Tibial artery (tissue), 4 donors: Measurements from ENCODE around the gene TFF2.

Experiments used
- DNase-seq, 2 donors: peaks; one replicate each; pipeline ENCODE4 v3.0.0-alpha.2; 2019
- H3K27ac ChIP-seq, 2 donors: fragments of 200-600 bp; sonication (generic) in 1 of 2; 1 replicate in 1 of 2; 2 replicates in 1 of 2; pipeline ENCODE4 v1.5.1; 2018 to 2019; ENCODE audit warnings: mild to moderate bottlenecking in 1 of 2
- H3K27me3 ChIP-seq, 2 donors: fragments of 200-600 bp; sonication (generic) in 1 of 2; one replicate each; pipeline versions ENCODE4 v1.5.1 to v1.6.0; 2016 to 2019
- H3K36me3 ChIP-seq, 3 donors: fragments of 200-600 bp; sonication (generic) in 2 of 3; one replicate each; pipeline ENCODE4 v1.5.1; 2016 to 2019; ENCODE audit warnings: mild to moderate bottlenecking in 2 of 3
- H3K4me1 ChIP-seq, 4 donors: fragments of 200-600 bp; sonication (generic) in 2 of 4; 1 replicate in 3 of 4; 2 replicates in 1 of 4; pipeline ENCODE4 v1.5.1; 2016 to 2019
- H3K4me3 ChIP-seq, 2 donors: fragments of 200-600 bp; sonication (generic) in 1 of 2; 1 replicate in 1 of 2; 2 replicates in 1 of 2; pipeline ENCODE4 v1.5.1; 2018 to 2019; ENCODE audit warnings: mild to moderate bottlenecking in 2 of 2
- H3K9me3 ChIP-seq, 3 donors: fragments of 200-600 bp; sonication (generic) in 1 of 3; one replicate each; pipeline ENCODE4 v1.5.1; 2016 to 2019
- intact Hi-C: fragments of 100-400 bp; cut with DNase I; formaldehyde crosslinking; loops from one replicate; pipeline ENCODE4 v1.15.0; 2023; ENCODE audit warnings: low total_unique reads
- TF ChIP-seq, protein P1 (sequence below), 2 experiments: fragments of 200-600 bp in 1 of 2; fragments of 450-650 bp in 1 of 2; IDR thresholded peaks; one replicate each; pipeline ENCODE4 v1.5.1; 2017 to 2019; ENCODE audit warnings: antibody characterized with exemption in 2 of 2, mild to moderate bottlenecking in 1 of 2, moderate library complexity in 1 of 2

Gene TFF2

DNA sequence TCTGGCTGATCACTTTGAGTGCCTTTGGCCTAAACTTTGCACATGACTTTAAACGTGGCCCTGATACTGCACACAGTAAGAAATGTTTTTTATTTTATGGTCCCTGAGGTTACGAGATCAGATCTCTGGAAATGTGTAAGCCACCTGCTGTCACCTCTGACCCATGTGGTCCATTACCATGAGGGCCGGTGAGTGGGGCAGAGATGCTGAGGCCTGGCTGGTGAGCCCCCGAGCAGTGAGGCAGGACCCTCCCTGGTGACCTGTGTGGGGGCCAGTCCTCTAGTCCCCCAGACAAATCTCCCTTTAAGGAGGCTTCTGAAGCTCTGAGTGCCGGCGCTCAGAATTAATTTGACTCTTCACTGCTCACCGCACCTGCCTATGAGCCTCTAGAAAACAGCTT is 48.0 kb downstream of the TFF2 start:
- intact Hi-C loops = no loop called here
- TF ChIP-seq, protein P1, sequence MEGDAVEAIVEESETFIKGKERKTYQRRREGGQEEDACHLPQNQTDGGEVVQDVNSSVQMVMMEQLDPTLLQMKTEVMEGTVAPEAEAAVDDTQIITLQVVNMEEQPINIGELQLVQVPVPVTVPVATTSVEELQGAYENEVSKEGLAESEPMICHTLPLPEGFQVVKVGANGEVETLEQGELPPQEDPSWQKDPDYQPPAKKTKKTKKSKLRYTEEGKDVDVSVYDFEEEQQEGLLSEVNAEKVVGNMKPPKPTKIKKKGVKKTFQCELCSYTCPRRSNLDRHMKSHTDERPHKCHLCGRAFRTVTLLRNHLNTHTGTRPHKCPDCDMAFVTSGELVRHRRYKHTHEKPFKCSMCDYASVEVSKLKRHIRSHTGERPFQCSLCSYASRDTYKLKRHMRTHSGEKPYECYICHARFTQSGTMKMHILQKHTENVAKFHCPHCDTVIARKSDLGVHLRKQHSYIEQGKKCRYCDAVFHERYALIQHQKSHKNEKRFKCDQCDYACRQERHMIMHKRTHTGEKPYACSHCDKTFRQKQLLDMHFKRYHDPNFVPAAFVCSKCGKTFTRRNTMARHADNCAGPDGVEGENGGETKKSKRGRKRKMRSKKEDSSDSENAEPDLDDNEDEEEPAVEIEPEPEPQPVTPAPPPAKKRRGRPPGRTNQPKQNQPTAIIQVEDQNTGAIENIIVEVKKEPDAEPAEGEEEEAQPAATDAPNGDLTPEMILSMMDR (IDR thresholded peaks at IDR 0.05) = no peak
- H3K36me3 ChIP-seq = no peaks in the 10 kb centered on the region
- H3K4me1 ChIP-seq = no peaks in the 10 kb centered on the region
- H3K27me3 ChIP-seq = peaks cover 0 to 53% of the 10 kb centered on the region in 2 donors
- no peak overlapping the region for H3K27ac ChIP-seq
- no peak for DNase-seq
- H3K4me3 ChIP-seq = no peak overlapping the region
- H3K9me3 ChIP-seq = no peaks in the 10 kb centered on the region

DNA sequence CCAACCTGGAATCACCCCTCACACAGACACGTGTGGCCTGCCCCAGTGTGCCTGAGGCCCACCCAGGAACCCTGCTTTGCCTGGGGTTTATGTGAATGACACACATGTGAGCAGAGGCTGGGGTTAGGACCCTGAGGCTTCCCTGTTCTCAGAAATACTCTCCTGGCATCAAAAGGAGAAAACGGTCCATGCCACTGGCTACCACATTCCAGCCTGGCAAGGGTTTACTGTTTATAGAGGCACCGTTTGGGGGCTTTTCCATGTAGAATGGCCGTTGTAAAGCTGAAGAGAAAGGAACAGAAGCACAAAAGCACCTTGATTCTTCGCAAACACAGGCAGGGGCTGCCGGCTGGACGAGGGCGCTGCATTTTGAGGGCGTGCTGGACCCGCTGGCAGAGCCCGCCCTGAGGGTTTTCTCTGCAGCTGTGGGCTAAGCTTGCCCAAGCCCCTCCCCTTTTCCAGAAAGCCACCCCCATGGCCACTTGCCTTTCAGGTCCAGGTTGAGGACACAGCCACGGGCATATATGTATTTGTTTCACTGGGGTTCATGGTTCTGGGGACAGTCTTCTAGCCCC is 48.6 kb downstream of the TFF2 start:
- TF ChIP-seq, protein P1 (IDR thresholded peaks at IDR 0.05) = no peak
- DNase-seq = no peak
- Histone ChIP-seq H3K27me3 (peaks cover 0 to 47% of the 10 kb centered on the region in 2 donors), H3K4me1 (no peaks in the 10 kb centered on the region), H3K36me3 (no peaks in the 10 kb centered on the region), H3K27ac (no peak overlapping the region), H3K9me3 (no peaks in the 10 kb centered on the region), H3K4me3 (no peak overlapping the region)
- intact Hi-C loops = no loop called here

DNA sequence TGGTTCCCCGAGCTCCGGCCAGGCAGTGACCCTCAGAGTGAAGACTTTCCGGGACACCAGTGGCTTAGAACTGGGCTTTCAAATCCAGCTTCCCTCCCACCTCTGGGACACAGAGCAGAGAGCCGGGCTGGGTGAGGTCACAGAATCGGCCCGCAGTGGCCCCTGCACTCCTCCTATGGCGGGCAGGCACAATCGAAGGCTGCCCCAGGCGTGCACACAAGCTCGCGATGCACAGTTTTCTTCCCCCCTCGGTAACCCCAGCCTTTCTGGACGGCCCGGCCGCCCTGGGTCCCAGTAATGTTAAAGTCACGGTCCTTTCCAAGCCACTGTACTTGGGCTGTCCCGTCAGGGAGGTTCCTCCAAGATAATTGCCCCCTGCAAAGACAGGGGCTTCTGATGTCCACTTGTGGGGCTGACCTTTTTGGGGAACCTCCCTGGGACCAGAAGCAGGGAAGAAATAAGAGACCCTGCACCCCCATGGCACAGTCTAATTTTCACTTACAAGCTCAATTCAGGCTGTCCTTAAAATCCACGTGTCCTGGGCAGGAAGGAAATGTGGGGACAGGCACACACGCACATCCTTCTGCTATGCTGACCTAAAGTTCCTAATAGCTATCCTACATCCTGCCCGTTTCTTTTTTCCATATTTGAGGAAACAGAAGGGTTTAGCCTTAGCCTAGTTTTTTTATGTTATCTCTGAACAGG is 49.3 kb downstream of the TFF2 start:
- intact Hi-C loops = no loop called here
- Histone ChIP-seq H3K9me3 (no peaks in the 10 kb centered on the region), H3K4me3 (no peak overlapping the region), H3K27ac (no peak overlapping the region), H3K4me1 (no peaks in the 10 kb centered on the region), H3K27me3 (peaks cover 0 to 41% of the 10 kb centered on the region in 2 donors), H3K36me3 (peaks cover 0 to 4% (median 0%) of the 10 kb centered on the region in 3 donors)
- TF ChIP-seq, protein P1 (IDR thresholded peaks at IDR 0.05) = no peak
- DNase-seq = no peak

DNA sequence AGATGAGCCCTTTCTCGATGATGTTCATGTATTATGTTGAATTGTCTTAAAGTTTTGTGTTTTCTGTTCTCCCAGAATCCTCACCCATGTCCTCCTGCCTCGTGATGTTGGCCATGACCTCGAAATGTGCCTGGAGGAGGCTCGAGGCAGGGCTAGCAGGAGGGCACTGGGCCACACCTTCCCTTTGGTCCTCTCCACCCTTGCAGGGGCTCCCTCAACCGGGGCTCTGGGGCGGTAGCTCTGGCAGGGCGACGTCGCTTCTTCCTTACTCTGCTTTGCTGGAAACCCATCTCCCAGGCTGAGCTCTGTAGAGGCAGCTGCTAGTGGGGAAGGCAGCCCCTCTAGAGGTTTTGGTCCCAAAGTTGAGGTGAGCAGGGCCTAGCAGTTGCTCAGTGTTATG is 49.8 kb downstream of the TFF2 start:
- intact Hi-C loops = no loop called here
- Histone ChIP-seq H3K27me3 (peaks cover 0 to 36% of the 10 kb centered on the region in 2 donors), H3K9me3 (no peaks in the 10 kb centered on the region), H3K4me1 (no peaks in the 10 kb centered on the region), H3K36me3 (peaks cover 0 to 5% (median 0%) of the 10 kb centered on the region in 3 donors), H3K4me3 (no peak overlapping the region), H3K27ac (no peak overlapping the region)
- TF ChIP-seq, protein P1 (IDR thresholded peaks at IDR 0.05) = no peak
- DNase-seq = no peak

DNA sequence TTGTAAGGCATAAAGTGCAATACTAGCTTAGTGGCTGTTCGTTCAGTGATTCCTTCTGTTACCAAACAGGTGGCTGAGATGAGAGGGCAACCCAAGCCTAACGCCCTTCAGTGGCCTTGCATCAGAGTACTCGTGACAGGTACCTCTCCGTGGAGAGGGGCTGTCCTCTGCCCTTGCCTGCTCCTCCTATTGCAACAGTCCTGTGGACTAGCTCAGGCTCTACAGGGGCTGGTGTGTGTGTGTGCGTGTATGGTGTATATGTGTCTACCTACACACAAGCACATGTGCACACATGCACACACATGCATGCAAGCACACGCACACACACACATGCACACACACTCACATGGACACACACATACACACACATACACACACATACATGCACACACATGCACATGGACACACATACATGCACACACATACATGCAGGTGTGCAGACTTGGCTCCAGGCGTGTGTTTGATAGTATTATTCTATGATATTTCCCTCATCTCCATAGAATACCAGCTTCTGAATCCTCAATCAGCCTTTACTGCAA is 50.7 kb downstream of the TFF2 start:
- TF ChIP-seq, protein P1 (IDR thresholded peaks at IDR 0.05) = no peak
- H3K27ac ChIP-seq = no peak overlapping the region
- no peak overlapping the region for H3K4me3 ChIP-seq
- no peaks in the 10 kb centered on the region for H3K4me1 ChIP-seq
- H3K27me3 ChIP-seq = peaks cover 0 to 27% of the 10 kb centered on the region in 2 donors
- no peaks in the 10 kb centered on the region for H3K9me3 ChIP-seq
- intact Hi-C loops = no loop called here
- peaks cover 0 to 5% (median 0%) of the 10 kb centered on the region in 3 donors for H3K36me3 ChIP-seq
- no peak for DNase-seq
